Inflammatory macrophage (primary cell): ENCODE results near the gene KIF22.
"Not testable (repeated sequence)": the region's sequence is repeated elsewhere in the genome, so short reads cannot be mapped to it uniquely, and the experiment has no call there.

Experiments used
- DNase-seq, 2 donors: peaks; one replicate each; pipeline ENCODE4 v3.0.0-alpha.2; 2020 to 2022

The KIF22 gene

DNA sequence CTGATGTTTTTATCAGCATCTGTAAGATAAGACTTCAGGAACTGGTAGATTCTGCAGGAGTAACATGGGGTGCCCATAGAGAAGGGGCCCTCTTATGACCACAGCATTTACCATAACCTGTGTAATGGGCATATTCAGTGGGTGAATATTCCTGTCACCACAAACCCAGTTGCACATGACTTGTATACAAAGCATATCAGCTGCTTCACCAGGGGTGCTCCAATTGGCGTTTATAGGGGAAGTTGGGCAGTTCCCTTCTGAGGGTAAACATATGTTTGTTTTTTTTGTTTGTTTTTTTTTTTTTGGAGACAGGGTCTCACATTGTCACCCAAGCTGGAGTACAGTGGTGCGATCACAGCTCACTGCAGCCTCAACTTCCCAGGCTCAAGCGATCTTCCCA, 24.0 kb upstream of the KIF22 start:
- peak; percentile 24 to 61 for DNase-seq

DNA sequence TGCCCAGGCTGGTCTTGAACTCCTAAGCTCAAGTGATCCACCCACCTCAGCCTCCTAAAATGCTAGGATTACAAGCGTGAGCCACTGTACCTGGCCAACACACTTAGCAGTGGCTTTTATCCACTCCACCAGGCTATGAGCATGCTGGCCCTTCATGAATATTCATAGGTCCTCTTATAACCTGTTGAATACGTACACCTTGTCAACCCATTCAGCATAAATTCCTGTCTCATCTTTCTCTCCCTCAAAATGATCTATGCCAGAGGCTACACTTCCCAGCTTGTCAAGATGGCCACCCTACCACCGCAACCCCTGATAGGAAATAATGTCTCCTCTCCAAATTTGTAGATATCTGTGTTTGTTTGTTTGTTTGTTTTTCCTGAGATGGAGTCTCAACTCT, 23.5 kb upstream of the KIF22 start:
- no peak for DNase-seq

DNA sequence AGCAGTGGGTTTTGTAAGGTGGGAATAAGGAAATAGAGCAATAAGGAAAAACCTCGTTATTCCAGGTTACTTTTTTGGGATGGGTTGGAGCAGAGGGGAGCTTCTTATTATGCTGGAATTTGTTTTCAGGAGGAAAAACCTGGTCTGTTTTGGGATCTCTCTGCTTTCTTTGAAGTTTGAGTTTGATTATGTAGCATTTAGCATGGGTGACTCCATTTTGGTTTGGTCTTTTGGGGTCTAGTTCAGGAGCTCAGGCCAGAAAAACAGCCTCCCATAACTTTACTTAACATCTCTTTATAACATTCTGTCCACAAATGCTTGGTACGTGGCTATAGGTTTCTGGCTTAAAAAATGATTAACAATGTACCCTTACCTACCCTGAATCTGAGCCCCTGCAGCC, 21.0 kb upstream of the KIF22 start:
- DNase-seq = no peak

- no peak for DNase-seq
Measured at GRCh38 chr16:29770250-29770929, 20.2 kb upstream of the KIF22 start.

- DNase-seq = peak in 1 of 2 donors; percentile 3
Measured at GRCh38 chr16:29772330-29772729, 18.2 kb upstream of the KIF22 start.

DNA sequence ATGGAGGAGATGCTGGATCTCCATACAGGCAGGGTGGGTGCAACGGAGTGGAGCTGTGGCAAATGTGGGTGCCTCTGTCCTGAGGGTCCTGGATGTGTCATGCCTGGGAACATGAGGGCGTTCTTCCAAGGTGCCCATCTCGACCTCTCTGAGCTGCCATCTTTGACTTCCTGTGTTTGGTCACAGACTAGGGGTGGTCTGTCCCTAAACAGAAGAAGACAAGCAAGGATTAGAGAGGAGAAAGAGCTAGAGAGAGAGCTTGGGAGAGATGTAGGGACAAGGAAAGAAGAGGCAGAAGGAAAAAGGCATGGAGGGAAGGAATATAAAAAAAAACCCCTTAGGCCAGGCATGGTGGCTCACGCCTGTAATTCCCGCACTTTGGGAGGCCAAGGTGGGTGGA, 15.8 kb upstream of the KIF22 start:
- DNase-seq = no peak

GRCh38 chr16:29775742-29776408, 14.7 kb upstream of the KIF22 start:
- no peak for DNase-seq

DNA sequence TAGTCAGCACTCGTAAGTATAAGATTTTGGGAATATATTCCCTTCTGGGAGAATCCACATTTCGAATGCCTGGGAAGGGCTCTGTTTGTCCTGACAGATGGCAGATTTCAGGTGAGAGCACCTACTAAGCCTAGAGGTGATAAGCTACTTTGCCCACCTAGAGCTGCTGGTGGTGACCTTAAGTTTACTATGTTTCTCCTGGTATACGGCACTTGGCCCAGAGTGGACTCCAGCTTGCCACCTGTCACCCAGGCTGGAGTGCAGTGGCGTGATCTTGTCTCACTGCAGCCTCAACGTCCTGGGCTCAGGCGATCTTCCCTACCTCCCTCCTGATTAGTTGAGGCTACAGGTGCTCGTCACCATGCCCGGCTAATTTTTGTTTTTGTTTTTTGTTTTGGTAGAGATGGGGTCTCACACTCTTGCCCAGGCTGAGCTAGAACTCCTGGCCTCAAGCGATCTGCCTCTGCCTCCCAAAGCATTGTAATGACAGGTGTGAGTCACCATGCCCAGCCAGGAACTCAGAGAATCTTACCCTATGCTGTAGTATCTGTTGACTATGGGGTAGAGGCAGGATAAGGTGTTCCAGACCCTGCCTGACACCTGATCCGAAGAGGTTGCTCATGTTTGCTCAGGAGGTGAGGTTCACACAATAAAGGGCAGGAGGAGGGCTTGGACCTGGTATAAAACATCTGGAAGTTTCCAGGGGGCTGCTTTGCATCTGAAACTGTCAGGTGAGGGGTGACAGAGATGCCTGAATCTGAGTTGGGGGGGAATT, 12.8 kb upstream of the KIF22 start, which contains the start of gene ZG16:
TSS of gene ZG16 (plus strand) at position 681 of the 775 bp plus-strand sequence. CDS start 1,011 bp downstream, outside the sequence.
- DNase-seq = no peak

GRCh38 chr16:29779474-29779873, 11.1 kb upstream of the KIF22 start:
- no peak for DNase-seq

GRCh38 chr16:29783094-29783953, 7.2 kb upstream of the KIF22 start:
- not testable (repeated sequence) for DNase-seq

GRCh38 chr16:29784157-29784556, 6.4 kb upstream of the KIF22 start:
- DNase-seq = no peak

GRCh38 chr16:29784901-29785500, 5.5 kb upstream of the KIF22 start:
- DNase-seq = peak; percentile 74 to 82

DNA sequence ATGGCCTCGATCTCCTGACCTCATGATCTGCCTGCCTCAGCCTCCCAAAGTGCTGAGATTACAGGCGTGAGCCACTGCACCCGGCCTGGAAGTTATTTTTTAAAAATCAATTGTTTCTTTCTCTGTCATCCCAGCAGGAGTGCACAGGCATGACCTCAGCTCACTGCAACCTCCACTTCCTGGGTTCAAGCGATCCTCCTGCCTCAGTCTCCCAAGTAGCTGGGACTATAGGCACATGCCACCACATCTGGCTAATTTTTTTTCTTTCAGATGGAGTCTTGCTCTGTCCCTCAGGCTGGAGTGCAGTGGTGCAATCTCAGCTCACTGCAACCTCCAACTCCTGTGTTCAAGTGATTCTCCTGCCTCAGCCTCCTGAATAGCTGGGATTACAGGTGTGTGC, 3.4 kb upstream of the KIF22 start:
- DNase-seq = not testable (repeated sequence)

DNA sequence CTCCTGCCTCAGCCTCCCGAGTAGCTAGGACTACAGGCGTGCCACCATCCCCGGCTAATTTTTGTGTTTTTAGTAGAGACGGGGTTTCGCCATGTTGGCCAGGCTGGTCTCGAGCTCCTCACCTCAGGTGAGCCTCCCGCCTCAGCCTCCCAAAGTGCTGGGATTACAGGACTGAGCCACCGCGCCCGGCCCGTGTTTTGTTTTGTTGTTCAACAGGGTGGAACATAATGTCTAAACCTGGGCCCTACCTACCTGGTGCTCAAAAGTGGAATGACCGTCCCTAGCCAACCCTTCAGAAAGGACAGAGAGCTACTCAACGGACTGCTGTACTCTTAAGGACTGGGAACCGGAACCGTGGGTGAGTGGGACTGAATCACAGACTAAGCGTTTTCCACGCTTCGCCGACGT, 772 bp upstream of the KIF22 start:
- no peak for DNase-seq

- no peak for DNase-seq
Measured at GRCh38 chr16:29790949-29791844, 646 bp downstream of the KIF22 start.

DNA sequence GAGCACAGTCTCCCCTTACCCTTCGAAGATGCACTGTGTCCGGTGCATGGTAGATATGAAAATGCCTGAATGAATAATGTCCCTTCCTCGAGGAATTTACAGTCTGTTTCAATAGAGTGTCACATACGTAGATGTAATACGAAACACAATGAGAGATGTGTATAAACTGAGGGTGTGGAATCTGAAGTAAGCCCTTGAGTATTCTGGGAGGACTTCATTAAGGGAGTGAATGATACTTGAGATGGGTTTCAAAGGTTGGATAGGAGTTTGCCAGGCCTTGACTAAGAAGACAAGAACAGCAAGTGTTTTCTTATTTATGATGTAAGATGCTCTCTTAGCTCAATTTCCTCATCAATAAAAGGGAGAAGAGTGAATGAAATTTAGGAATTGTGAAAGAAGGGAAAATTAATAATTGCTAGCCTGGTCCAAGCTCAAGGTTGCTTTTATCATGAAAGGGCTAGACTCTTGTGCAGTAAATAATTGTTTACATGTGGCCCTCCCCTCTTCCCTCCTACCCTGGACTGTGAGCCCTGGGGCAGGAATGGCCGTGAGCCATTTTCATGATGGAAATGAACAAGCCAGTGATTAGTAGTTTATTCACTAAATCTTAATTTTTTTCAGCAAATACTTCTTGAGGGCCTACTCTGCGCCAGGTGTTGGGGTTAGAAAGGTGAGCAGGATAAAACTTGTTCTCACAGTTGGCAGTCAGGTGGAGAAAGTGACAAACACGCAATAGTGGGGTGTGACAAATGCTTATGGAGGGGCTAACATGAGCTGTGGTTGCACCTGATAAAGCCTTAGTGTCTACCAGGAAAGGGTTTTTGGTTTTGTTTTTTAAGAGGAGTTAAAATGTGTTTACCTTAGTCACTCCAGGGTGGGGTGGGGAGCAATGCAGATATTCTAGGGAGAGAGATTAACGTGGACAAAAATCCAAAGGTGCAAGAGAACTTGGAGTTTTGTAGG, 1.6 kb downstream of the KIF22 start:
- DNase-seq = no peak

DNA sequence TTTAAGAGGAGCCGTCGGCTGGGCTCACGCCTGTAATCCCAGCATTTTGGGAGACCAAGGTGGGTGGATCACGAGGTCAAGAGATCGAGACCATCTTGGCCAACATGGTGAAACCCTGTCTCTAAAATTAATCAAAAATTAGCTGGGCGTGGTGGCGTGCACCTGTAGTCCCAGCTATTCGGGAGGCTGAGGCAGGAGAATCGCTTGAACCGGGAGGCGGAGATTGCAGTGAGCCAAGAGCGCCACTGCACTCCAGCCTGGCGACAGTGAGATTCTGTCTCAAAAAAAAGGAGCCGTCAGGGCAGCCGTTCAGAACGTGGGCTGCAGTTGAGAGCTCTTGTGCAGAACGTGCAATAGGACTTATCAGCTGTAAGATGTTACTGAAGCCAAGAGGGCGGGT, 2.6 kb downstream of the KIF22 start:
- not testable (repeated sequence) for DNase-seq

- no peak for DNase-seq
Measured at GRCh38 chr16:29794231-29794710, 3.7 kb downstream of the KIF22 start.

DNA sequence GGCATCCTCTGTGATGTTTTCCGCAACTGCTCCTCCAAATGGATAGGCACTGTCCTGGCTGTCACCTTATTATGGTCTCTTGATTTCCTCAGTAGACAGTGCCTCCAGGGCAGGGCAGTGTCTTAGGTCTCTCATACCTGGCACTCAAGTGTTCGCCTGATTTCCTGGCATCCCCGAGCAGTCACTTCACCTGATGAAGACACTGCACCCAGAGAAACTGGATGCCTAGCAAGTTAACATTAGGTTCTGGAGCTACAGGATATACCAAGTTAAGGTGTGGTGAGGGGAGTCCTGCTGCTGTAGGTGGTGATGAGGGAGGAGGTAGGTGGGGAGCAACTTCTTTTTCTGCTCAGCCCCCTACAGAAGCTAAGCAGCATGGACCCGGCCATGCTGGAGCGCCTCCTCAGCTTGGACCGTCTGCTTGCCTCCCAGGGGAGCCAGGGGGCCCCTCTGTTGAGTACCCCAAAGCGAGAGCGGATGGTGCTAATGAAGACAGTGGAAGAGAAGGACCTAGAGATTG, 11.9 kb downstream of the KIF22 start:
- DNase-seq = no peak
